ENCODE results near the gene MFSD2A.
"Not testable (repeated sequence)": the region's sequence is repeated elsewhere in the genome, so short reads cannot be mapped to it uniquely, and the experiment has no call there.

The MFSD2A gene

GRCh38 chr1:39940980-39941871, 13.7 kb upstream of the MFSD2A start:
- no peak for DNase-seq

- DNase-seq: no peak
Measured at GRCh38 chr1:39943471-39944290, 11.3 kb upstream of the MFSD2A start.

- no peak for DNase-seq
Measured at GRCh38 chr1:39944410-39945112, 10.4 kb upstream of the MFSD2A start.

DNA sequence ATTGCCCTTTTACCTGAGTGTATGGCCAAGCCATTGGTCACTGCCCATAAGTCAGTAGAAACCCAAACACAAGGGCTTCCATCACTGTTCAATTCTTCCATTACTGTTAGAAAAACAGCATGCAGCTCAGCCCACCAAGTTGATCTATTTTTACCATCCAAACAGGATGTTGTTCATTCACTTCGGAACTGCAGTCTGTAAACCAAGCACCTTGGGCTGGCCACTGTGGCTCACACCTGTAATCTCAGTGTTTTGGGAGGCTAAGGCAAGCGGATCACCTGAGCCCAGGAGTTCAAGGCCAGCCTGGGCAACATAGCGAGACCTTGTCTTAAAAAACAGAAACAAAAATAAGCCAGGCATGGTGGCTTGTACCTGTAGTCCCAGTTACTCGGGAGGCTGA, 8.7 kb upstream of the MFSD2A start:
- no peak for DNase-seq

DNA sequence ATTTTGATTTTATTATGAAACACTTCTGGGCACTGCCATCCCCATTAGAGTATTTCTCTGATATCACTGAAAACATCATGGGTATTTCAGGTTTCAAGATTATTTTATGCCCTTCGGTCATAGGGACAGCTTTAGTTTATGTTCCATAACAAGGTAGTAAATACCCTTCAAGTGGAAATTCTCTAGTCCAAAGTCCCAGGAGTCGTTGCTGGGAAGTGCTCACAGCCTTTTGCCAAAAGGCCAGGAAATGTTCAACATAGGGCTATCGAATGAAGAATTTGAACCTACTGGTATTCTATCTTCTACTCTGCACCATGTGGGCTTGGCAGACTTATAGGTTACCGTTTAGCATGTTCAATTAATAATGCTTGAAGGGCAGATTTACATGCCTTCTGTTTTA, 7.7 kb upstream of the MFSD2A start:
- DNase-seq: no peak

- no peak for DNase-seq
Measured at GRCh38 chr1:39949891-39950290, 5.1 kb upstream of the MFSD2A start.

DNA sequence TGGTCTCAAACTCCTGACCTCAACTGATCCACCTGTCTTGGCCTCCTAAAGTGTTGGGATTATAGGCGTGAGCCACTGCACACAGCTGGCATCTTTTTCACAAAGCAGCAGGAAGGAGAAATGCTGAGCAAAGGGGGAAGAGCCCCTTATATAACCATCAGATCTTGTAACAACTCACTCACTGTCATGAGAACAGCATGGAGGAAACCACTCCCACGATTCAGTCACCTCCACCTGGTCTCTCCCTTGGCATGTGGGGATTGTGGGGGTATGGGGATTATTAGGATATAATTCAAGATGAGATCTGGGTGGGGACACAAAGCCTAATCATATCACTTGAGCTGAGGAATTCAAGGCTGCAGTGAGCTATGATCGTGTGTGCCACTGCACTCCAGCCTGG, 3.0 kb upstream of the MFSD2A start:
- DNase-seq: no peak

- no peak for DNase-seq
Measured at GRCh38 chr1:39952359-39953110, 2.4 kb upstream of the MFSD2A start.

DNA sequence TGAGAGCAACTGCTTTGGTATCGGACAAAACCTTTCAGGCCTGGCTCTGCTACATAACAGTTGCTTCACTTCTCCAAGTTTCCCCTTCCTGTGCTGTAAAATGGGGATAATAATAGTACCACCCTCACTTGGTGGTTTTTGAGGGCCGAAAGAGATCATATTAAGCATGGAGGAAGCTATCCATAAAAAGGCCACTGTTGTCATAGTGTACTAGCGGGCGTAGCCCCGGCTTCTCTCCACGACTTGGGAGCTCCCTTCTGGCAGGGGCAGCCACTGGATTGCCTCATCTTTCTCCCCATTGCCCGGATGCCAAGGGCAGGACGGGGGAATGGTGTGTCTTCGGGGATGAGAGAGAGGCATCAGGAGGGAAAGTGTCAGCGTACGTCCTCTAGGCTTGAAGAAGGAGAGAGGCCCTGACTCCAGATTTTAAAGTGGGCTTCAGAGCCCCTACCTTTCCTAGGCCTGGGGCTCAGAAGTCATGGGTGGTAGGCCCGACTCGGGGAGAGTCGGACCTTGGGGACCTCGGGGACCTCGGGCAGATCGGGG, 548 bp upstream of the MFSD2A start:
- DNase-seq: no peak

DNA sequence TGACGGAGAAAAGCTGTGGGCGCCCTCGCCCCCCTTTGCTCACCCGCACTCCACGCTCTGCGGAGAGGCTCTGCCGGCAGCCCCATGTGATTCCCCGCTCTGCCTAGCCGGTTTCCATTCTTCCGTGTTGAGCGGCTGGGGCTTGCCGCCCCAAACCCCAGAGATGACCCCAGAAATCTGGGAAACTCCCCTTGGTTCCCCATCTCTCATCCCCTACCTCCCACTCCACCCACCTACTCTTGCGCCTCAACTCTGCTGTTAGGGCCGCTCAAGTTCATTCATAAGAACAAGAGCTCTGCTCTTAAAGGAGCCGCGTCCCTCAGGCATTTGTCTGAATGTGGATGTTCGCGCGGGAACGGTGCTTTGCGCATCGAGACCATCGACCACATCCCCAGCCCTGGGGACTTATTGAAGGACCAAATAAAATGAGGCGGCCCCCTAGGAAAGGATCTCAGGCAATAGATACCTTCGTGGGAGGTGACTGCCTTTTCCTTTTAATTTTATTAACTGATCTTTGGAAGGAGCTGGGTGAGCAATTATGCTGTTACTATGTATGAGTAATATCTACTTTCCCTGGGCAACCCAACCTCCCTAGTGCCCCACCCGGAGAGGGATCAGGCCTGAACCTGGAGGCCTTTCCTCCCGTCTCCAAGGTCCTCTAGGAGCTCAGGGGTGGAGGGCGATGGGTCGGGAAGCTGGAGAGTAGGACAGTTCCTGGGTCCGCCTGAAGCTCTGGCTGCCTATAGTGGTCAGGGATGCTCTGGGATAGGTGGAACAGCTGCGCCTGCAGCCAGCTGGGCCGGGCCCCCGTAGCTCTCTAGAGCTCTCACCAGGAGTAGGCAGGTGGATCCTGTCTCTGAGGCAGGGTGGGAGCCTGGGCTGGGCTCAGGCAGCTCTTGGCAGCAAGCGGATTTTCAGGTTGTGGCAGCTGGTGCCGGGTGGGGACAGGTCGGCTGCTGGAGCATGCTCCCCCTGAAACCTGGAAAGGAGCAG, 898 bp downstream of the MFSD2A start:
- no peak for DNase-seq

- DNase-seq: no peak
Measured at GRCh38 chr1:39957299-39958015, 2.5 kb downstream of the MFSD2A start.

GRCh38 chr1:39958403-39959200, 3.7 kb downstream of the MFSD2A start:
- DNase-seq: no peak

DNA sequence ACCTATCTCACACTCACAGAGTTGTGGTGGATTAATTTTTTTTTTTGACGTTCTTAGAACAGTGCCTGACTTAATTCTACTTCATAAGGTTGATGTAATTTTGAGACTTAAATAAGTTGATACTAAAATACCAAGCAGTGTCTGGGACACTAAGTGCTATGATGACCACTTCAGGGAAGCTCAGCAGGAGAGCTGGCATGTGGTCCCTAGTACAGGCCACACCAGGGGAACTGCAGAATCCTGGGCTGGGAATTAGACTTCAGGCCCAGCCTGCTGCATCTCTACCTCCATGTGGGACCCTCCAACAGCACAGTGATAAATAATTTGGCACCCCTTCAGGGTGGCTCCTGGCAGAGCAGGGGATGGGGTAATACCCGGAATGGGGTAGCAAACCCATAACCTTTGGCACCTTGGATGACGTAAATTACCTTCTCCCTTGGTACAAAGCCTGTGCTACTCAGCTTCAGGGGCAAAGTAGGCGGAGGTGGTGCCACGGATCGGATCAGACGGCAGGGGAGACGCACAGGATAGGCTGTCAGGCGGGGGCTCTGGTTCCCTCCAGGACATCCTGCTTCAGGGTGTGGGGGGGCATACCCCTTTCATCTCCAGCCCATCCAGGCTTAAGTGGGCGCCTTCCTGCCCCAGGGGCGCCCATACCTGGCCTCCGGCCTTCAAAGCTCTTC, 4.8 kb downstream of the MFSD2A start:
- DNase-seq: no peak

DNA sequence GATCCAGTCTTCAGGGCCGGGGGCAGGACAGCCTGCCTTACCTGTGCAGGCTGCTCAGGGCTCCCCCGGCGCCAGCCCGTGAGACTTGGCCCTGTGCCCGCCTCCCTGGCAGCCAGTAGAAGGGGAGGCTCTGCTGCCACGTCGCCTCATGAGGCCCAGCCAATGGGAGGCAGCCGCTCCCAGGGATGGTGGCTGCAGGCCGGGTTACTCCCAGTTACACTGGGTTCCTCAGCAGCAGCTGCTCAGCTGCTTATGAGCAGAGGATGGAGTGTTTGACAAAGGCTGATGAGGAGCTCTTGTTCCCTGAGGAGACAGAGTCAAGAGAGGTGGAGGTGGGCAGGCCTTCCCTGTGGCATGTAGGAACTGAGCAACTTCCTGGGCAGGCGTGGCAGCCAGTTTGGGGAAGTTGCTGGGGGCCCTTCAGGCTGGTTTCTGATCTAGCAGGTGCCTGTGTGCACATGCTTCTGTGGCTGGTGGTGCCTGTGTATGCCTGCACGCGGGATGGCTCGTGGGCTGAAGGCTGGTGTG, 5.5 kb downstream of the MFSD2A start:
- peak; percentile 41 for DNase-seq

- DNase-seq: no peak
Measured at GRCh38 chr1:39962450-39962825, 7.5 kb downstream of the MFSD2A start.

- not testable (repeated sequence) for DNase-seq
Measured at GRCh38 chr1:39962964-39963363, 8.0 kb downstream of the MFSD2A start.

DNA sequence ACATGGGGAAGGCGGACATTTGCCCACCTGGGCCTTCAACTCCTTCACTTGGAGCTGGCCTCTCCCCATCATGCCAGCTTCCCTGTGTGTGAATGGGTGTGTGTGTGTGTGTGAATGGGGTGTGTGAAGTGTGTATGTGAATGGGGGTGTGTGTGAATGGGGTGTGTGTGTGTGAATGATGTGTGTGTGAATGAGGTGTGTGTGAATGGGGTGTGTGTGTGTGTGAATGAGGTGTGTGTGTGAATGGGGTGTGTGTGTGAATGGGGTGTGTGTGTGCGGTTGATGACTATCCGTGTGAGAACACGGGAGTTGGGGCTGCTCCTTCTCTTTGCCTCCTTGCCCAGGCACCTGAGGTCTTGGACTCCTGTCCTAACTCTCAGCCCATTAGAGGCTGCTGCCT, 9.6 kb downstream of the MFSD2A start:
- no peak for DNase-seq

- DNase-seq: no peak
Measured at GRCh38 chr1:39965044-39965443, 10.1 kb downstream of the MFSD2A start.

GRCh38 chr1:39969048-39969447, 14.1 kb downstream of the MFSD2A start:
- DNase-seq: no peak
